AG08396 (cell line): ENCODE results near the gene OSBP2.
"Not testable (repeated sequence)": the region's sequence is repeated elsewhere in the genome, so short reads cannot be mapped to it uniquely, and the experiment has no call there.

Experiments used
- DNase-seq: peaks from one replicate; pipeline ENCODE4 v3.0.0; 2012; ENCODE audit warnings: low spot score, mixed read lengths

The OSBP2 gene

DNA sequence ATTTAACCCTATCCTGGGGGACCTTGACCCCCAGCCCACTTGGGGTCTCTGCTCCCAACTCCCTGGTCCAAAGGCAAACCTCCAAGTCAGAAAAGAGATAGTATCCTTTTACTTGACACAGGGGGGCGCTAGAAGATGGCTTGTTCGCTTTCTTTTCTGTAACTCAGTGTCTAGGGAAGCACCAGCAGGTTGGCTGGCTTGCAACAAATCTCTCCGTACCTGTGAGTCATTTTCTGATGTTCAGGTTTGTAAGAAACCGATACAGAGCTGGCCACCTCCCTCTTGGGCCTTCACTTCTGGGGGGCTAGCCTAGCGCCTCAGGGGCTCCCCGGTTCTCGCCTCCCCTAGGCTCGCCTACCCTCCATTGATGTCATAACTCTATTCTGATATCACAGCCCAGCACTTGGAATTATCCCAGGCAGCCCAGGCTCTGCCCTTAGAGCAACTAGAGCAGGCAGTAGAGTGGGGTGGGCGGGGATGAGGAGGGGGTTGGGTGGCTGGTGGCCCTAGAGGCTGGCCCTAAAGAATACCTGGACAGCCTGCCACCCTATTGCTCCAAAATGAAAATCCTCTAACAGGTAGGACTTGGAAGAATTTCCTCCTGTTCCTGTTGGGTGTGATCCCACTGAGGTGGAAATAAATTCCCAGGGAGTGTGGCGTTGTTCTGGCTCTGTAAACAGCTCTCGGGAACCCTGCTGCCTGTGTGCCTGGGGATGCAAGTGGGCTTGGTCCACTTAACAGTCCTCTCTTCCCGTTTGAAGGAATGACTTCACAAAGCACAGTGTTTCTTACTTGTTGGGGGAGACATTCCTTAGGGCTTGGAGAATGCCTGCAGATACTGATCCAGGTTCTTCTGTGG is 69.4 kb downstream of the OSBP2 start:
- DNase-seq: peak; percentile 64

DNA sequence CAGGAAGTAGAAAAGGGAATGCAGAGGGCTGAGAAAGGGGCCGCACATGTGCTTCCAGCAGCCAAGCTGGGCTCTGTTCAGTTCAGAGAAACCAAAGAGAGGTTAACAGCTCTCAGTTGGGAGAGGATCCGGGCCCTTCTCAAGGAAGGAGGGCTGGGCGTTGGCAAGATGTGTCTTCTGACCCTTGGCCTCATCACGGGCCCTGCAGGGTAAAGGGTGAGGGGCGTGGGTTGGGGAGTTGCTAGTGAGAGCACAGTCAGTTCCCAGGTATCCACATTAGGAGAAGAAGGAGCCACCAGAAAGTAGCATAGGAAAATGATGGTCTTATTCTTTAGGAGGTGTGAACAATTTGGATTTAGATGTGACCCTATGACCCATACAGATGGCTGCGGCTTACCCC is 73.0 kb downstream of the OSBP2 start:
- DNase-seq: no peak

DNA sequence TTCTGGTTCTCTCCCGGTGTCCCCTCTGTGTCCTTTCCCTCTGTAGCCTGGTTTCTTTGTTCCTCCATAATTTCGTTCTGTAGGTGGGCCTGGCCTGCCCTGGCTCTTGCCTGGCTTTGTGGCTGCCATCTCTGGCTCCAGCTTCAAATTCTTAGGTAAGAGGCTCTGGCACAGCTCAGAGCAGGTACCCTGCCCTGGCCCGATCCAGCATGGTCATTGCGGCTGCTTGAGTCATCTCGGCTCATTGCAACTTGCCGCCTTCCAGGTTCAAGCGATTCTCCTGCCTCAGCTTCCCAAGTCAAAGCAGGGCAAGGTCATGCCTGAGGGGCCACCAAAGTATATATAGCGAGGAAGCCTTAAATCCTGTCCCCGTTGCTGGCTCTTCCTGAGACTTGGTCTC is 76.0 kb downstream of the OSBP2 start:
- DNase-seq: no peak

DNA sequence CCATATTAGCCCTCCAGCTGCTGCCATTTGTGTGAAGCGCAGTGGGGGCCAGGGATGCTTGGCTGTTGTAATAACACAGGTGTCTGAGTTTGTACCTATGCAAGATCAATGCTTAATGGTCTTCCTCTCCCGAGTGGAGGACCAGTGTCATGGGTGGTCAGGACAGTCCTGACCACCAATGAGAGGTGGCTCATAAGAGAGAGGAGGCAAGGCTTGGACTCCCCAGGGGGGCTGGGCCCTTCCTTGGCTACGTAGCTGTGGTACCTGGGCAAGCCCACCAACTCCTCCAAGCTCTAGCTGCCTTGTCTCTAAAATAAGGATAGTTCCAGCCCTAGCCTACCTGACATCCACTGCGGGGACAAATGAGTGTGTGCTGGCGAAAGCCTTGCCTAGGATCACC is 79.2 kb downstream of the OSBP2 start:
- DNase-seq: no peak

DNA sequence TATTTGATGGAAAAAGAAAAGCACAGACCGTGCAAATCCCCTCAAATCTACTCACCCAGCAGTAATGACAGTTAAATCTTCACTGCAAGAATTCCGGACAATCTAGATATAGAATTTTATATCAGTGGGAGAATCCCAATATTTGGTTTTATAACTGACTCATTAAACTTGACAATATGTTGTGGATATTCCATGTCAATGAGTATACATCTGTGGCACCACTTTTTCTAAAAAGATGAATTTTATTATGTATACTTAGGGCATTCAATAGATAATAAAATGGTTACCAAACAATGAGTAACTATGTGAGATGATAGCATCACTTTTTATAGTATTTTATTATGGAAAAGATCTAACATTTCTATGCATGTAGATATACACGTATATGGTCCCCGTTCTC is 79.9 kb downstream of the OSBP2 start:
- DNase-seq: no peak

DNA sequence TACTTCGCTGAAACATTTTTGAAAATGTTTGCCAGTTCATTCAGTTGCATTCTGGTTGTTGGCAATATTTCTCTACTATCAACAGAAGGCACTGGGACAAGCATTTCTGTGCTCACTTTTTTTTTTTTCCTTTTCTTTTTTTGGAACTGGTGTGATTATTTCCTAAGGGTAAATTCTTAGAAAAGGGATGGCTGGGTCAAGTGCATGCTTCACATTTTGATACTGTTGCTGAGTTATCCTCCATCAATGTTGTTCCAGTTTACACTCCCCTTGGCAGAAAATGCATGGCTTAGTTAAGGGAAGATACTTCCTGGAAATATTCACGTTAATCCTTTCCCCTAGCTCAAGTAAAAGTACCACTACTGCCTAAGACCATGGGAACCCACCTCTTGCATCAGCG is 81.8 kb downstream of the OSBP2 start:
- no peak for DNase-seq

DNA sequence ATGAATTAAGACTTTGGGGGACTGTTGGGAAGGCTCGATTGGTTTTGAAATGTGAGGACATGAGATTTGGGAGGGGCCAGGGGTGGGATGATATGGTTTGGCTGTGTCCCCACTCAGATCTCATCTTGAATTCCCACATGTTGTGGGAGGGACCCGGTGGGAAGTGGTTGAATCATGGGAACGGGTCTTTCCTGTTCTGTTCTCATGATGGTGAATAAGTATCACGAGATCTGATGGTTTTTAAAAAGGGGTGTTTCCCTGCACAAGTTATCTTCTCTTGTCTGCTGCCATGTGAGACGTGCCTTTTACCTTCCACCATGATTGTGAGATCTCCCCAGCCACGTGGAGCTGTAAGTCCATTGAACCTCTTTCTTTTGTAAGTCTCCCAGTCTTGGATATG is 82.5 kb downstream of the OSBP2 start:
- DNase-seq: not testable (repeated sequence)

DNA sequence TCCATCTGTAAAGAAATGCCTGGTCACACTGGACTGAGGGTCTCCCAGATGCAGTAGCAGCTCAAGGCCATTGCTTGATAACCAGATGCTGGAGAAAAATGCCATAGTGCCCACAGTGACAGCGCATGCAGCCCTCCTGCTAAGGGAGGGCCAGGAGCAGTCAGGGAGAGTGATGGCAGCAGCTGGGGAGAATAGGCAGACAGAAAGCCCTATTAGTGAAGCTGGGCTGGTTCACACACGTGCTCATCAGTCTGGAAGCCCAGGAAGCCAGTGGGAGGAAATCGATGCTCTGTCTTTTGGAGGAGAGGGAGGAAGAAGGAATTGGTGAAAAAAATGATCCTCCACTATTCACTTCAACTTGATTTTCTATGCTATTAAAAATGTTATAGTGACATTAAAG is 82.9 kb downstream of the OSBP2 start:
- no peak for DNase-seq

DNA sequence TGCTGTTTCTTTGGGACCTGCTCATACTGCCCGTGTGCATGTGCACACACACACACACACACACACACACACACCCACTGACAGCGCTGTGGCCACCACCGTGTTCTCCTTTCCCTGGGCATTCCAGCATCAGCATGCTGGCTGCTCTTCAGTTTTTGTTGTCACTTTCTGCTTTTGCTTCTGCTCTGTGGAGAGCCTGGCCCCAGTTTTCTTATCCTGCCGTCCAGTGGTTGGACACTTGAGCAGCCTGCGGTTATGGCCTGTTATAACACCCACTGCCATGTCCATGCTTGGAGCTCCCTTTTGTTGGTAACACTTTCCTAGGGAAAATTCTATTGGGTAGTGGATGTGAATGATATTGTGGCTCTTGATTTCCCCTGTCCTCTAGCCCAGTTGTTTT is 83.6 kb downstream of the OSBP2 start:
- DNase-seq: no peak

DNA sequence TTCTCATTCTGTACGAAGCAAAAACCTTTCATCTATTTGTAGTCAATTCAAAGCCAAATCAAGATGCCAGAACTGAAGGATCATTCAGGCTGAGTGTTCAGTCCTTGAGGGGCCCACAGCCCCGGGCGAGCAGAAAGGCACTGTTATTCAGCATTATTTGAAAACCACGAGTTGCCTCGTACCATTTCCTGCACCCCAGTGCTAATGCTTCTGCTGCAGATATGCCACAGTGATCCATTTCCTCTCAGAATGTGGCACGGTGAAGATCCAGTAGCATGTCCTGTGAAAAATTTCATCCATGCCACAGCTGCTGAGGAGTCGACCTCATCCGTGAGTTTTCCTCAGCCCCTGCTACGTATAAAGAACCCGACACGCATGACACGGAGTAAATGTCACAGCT is 85.4 kb downstream of the OSBP2 start:
- no peak for DNase-seq

DNA sequence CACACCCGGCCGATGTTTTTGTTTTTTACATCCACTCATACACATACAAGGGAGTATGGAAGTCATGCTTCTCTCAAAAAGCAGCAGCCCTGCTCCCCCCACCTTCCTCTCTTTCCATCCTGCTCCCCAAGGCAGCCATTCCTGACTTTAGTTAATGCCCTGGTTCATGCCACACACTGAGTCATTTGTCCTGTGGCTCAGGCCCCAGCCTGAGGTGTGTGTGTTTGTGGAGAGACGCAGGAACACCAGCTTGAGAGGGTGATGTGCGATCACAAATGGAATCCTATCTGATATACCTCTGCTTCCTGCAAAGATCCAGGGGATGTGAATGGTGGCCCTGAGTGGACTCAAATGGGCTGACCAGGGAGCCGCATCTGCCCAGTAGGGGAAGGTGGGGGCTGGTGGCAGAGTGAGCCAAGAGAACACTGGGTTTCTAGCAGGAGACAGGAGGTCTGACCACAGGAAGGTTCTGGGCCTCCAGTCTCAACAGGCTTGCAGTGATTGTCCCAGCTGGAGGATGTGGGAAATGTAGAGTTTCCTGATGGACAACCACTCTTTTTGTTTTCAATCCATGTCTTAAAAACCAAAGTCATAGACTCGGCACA is 86.7 kb downstream of the OSBP2 start:
- no peak for DNase-seq

DNA sequence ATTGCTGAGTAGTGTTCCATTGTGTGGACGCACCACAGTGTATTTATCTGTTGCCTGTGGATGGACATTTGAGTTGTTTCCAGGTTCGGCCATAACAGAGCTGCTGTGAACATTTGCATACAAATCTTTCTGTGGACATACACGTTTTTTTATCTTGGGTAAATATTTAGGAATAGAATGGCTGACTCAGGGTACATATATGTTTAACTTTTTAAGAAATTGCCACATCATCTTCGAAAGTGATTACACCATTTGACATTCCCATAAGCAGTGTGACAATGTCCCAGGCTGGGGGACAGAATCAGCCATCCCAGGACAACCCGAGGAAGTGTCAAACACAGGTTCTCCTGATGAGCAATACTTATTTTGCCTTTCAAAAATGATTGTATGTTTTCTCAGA is 87.9 kb downstream of the OSBP2 start:
- DNase-seq: no peak

DNA sequence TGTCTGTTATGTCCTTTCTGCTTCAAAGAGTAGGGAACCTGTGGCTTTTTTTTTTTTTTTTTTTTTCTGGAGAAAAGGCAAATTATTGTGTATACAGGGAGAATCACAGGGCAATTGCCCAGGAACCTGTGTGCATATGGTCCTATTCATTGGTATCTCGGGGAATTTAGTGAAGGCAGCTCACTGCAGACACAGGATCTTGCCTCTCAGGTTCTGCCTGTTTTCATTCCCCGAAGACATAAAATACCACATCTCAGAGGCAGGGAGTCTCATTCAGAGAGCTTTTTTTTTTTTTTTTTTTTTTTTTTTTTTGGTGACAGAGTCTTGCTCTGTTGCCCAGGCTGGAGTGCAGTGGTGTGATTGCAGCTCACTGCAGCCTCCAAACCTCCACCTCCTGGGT is 88.3 kb downstream of the OSBP2 start:
- no peak for DNase-seq

DNA sequence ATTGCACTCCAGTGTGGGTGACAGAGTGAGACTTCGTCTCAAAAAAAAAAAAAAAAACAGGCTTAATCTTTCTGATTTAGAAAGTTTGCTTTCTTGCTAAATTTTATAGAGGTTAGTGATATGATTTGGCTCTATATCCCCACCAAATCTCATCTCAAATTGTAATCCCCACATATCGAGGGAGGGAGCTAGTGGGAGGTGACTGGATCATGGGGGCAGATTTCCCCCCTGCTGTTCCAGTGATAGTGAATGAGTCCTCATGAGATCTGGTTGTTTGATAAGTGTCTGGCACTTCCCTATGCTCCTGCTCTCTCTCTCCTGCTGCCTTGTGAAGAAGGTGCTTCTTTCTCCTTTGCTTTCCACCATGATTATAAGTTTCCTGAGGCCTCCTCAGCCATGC is 90.9 kb downstream of the OSBP2 start:
- no peak for DNase-seq

DNA sequence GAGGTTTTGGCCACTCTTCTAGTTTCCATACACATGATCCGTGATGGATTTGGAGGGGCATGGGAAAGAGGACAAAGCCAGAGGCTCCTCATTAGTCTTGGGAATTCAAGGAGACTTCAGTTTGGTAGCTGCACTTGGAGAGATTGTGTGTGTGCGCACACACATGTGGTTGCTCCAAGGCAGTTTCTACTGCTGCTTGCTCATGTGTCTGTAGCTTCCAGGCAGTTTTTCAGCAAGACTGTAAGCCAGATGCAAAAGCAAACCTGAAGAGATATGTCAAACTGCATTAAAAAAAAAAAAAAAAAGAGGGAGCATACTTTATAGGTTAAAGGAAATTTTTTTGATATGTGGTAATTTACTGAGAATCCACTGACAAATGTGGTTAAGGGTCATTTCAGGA is 95.7 kb downstream of the OSBP2 start:
- no peak for DNase-seq

DNA sequence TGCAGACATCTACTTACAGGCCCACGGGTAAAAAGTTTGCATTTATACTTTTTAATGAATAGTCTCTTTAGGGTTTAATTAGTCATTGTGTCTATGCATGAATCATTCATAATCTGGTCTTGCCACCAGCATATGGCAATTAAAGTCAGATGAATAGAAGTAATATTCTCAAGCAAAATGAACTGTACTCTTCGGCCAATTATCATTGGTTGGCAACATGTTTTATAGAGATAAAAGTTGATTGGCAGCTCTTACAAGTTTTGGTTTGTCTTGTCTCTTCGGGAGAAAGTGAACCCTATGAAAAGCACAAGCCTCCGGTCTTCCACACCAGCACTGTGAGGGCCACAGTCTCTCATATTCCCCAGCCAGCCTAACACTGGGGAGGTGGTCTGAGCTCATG is 97.8 kb downstream of the OSBP2 start:
- DNase-seq: no peak

DNA sequence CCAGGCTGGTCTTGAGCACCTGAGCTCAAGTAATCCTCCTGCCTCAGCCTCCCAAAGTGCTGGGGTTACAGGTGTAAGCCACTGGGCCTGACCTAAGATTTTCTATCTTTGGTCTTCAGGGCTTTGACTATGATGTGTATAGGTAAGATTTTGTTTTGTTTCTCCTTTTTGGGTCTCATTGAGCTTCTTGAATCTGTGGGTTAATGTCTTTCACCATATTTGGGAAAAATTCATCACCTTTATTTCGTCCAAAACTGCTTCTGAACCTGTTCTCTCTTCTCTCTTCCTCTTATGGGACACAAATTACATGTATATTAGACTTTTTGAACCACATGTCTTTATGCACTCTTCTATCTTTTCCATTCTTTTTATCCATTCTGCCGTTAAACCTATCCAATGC is 100.4 kb downstream of the OSBP2 start:
- DNase-seq: no peak

DNA sequence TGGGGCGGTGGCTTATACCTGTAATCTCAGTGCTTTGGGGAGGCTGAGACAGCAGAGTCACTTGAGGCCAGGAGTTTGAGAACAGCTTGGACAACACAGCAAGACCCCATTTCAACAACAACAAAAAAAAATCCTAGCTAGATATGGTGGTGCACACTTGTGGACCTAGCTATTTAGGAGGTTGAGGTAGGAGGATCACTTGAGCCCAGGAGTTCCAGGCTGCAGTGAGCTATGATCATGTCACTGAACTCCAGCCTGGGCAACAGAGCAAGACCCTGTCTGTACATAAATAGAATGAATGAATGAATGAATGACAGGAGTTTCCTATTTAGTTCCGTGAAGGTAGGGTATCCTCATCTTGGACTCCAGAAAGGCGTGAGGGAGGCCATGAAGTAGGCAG is 107.0 kb downstream of the OSBP2 start:
- no peak for DNase-seq

DNA sequence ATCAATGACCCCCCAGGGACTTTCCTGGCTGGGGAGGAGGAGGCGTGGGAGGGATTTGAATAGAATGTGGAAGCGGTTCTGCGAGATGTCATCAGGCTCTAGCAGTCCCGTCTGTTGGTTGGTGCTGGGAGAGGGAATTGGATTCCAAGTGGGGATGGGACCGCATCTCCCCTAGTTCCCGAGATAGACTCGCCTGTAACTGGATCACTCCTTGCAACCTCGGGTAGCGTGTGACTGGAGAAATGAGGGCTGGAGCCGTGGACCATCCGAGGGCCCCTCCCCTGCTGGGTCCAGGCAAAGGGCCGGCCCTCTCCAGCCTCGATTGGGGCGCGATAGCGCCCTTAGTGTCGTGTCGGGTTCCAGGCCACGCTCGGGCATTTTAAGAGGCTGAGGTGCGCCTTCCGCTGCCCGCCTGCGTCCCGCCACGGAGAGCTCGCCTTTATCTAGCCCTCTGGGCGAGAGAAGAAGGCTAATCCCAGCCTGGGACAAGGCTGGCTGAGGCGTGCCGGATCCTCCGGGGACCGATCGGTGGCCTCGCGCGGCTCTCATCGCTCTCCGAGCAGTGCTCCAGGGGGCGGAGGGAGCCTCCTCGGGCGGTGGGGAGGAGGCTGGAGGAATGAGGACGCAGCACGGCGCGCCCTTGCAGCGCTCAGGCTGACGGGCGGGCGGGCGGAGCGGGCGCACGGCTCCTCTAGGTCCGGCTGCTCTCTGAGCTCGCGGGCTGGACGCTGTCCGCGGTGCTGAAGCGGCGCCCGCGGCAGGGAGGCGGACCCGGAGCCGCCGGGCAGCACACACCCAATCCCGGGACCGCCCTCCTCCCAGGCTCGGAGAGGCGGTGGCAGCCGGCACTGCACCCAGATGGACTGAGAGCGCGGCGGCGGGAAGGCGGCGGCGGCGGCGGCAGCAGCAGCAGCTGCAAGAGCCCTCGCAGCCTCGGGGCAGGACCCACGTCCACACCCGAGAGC is 107.8 kb downstream of the OSBP2 start:
- peak; percentile 95 for DNase-seq

DNA sequence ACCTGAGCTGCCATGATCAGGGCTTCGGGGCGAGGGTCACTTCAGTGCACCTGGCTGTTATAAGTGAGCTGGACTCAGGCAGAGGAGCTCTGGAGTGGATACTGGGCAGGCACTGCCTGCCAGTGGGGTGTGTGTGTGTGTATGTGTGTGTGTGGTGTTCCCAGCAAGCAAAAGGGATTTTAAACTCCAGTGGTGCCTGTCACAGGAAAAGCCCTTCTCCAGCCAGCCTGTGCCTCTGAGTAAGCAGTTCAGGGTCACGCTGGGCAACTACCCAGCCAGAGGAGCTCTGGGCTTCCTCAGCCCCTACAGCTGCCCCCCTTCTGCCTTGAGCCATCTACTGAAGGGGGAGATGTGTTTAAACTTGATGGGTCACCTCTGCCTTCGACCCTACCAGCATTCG is 109.0 kb downstream of the OSBP2 start:
- DNase-seq: no peak

DNA sequence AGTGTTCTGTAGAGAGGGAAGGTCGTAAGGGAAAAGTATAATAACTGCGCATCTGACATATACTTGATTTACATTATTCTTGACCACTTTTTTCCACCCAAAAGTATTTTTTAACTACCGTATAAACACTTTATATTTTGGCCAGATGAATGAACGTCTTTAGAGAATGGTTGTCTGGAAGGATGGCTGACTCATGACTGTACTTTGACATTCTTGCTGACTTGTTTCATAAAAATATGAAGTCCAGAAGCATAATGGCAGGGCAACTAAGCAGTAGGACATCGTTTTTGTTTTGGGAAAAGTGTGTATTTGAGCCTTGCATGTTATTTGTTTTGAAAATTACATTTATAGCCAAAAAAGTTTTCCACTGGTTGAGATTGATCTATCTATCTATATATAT is 110.0 kb downstream of the OSBP2 start:
- DNase-seq: no peak

DNA sequence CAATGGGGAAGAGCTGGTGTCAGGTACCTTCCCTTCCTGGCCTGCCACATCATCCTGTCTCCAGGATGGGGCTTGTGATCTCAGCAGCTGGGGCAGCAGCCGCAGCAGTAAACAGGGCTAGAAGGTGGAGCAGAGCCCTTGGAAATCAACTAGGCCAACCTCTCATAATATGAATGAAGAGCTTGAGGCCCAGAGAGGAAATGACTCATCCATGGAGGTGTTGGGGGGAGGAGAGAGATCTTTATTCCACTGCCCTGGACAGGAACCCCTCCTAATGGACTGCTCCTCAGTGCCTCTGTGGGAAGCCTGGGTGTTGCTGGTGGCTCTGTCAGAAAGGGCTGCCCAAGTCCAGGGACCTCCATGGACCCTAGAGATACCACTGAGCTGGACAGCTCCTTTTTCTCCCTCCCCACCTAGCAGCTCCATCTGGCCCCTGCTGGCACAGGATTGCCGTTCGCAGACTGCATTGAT is 111.8 kb downstream of the OSBP2 start:
- peak; percentile 39 for DNase-seq

DNA sequence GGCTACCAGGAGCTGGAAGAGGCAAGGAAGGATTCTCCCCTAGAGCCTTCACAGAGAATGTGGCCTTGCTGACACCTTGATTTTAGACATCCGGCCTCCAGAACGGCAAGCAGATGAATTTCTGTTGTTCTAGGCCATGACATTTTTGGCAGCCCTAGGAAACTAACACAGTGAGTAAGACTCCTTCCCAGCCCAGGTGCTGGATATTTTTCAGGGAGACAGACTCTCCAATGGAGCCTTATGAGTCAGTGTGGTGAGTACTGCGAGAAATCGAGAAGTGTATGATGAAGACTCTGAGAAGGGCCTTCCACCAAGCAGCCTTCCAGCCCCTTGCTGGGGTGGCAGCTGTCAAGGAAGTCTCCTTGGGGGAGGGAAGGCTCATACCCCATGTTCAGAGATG is 114.4 kb downstream of the OSBP2 start:
- DNase-seq: no peak
